Nephron progenitor cell (in vitro differentiated cells): ENCODE measurements around the gene GLRX5.

Experiments used
- DNase-seq: peaks from one replicate; pipeline ENCODE4 v3.0.0; 2021
- H3K27ac Mint-ChIP-seq: 2 replicates; pipeline ENCODE4 v1.8.0; 2021; ENCODE audit warnings: mild to moderate bottlenecking, moderate library complexity, mixed read lengths
- H3K27me3 Mint-ChIP-seq: 2 replicates; pipeline ENCODE4 v1.8.0; 2021; ENCODE audit warnings: mild to moderate bottlenecking, low read depth, mixed read lengths; ENCODE audit not compliant: poor library complexity
- H3K36me3 Mint-ChIP-seq: 2 replicates; pipeline ENCODE4 v1.8.0; 2021; ENCODE audit warnings: low read depth, mixed read lengths
- H3K4me1 Mint-ChIP-seq: 2 replicates; pipeline ENCODE4 v1.8.0; 2021; ENCODE audit warnings: mixed read lengths
- H3K4me3 Mint-ChIP-seq: 2 replicates; pipeline ENCODE4 v1.8.0; 2021; ENCODE audit warnings: mild to moderate bottlenecking, moderate library complexity, mixed read lengths
- H3K9me3 Mint-ChIP-seq: 2 replicates; pipeline ENCODE4 v1.8.0; 2021; ENCODE audit warnings: mild to moderate bottlenecking, moderate library complexity, mixed read lengths
- CTCF ChIP-seq: fragments of 200-600 bp; sonication (generic); IDR thresholded peaks from 2 replicates; pipeline ENCODE4 v1.5.0; 2021; ENCODE audit warnings: antibody characterized with exemption

The GLRX5 gene

GRCh38 chr14:95493976-95494375 lies 40.9 kb upstream of the GLRX5 start:
- TF ChIP-seq CTCF, result no peak
- DNase-seq, result no peak
- Mint-ChIP-seq H3K27me3 (peaks cover 9% of the 10 kb centered on the region), H3K9me3 (peaks cover 8% of the 10 kb centered on the region), H3K27ac (no peak overlapping the region), H3K4me1 (peaks cover 18% of the 10 kb centered on the region), H3K36me3 (no peaks in the 10 kb centered on the region), H3K4me3 (no peak overlapping the region)

GRCh38 chr14:95494456-95494855 lies 40.4 kb upstream of the GLRX5 start:
- Mint-ChIP-seq H3K9me3 (peaks cover 8% of the 10 kb centered on the region), H3K27me3 (peaks cover 9% of the 10 kb centered on the region), H3K4me3 (no peak overlapping the region), H3K27ac (no peak overlapping the region), H3K4me1 (peaks cover 18% of the 10 kb centered on the region), H3K36me3 (no peaks in the 10 kb centered on the region)
- no peak for DNase-seq
- TF ChIP-seq CTCF, result no peak

GRCh38 chr14:95495076-95495475 lies 39.8 kb upstream of the GLRX5 start:
- no peak for TF ChIP-seq CTCF
- Mint-ChIP-seq H3K4me1 (peaks cover 18% of the 10 kb centered on the region), H3K4me3 (no peak overlapping the region), H3K36me3 (no peaks in the 10 kb centered on the region), H3K9me3 (peaks cover 8% of the 10 kb centered on the region), H3K27me3 (peaks cover 9% of the 10 kb centered on the region), H3K27ac (no peak overlapping the region)
- DNase-seq, result no peak

GRCh38 chr14:95495538-95496025 lies 39.3 kb upstream of the GLRX5 start:
- H3K27me3 Mint-ChIP-seq, result peaks cover 11% of the 10 kb centered on the region
- TF ChIP-seq CTCF, result no peak
- H3K9me3 Mint-ChIP-seq, result peaks cover 8% of the 10 kb centered on the region
- no peaks in the 10 kb centered on the region for H3K36me3 Mint-ChIP-seq
- H3K27ac Mint-ChIP-seq, result no peak overlapping the region
- no peak for DNase-seq
- H3K4me3 Mint-ChIP-seq, result no peak overlapping the region
- peaks cover 19% of the 10 kb centered on the region for H3K4me1 Mint-ChIP-seq

GRCh38 chr14:95496111-95496681 lies 38.7 kb upstream of the GLRX5 start:
- no peak for DNase-seq
- Mint-ChIP-seq H3K9me3 (peaks cover 7% of the 10 kb centered on the region), H3K4me3 (no peak overlapping the region), H3K36me3 (no peaks in the 10 kb centered on the region), H3K27ac (no peak overlapping the region), H3K27me3 (peaks cover 10% of the 10 kb centered on the region), H3K4me1 (peaks cover 25% of the 10 kb centered on the region)
- no peak for TF ChIP-seq CTCF

GRCh38 chr14:95496690-95497259 lies 38.1 kb upstream of the GLRX5 start:
- DNase-seq, result no peak
- Mint-ChIP-seq H3K9me3 (peaks cover 1% of the 10 kb centered on the region), H3K4me1 (peaks cover 26% of the 10 kb centered on the region), H3K27ac (no peak overlapping the region), H3K36me3 (no peaks in the 10 kb centered on the region), H3K4me3 (no peak overlapping the region), H3K27me3 (peaks cover 8% of the 10 kb centered on the region)
- TF ChIP-seq CTCF, result no peak
